Epidermal melanocyte (primary cell): ENCODE data around the gene MLXIP.
A peak's percentile ranks its signal among the peaks of the same experiment; 100 is the strongest.
"Not testable (repeated sequence)": the region's sequence is repeated elsewhere in the genome, so short reads cannot be mapped to it uniquely, and the experiment has no call there.

ENCODE experiments used
- DNase-seq: peaks from one replicate; pipeline ENCODE4 v3.0.0; 2011; ENCODE audit warnings: low spot score; ENCODE audit not compliant: insufficient read length

The MLXIP gene

GRCh38 chr12:122145505-122146330 lies 67.2 kb downstream of the MLXIP start:
- peak; percentile 6 for DNase-seq

GRCh38 chr12:122147514-122148290 lies 69.1 kb downstream of the MLXIP start:
- no peak for DNase-seq

GRCh38 chr12:122148657-122149056 lies 70.1 kb downstream of the MLXIP start:
- no peak for DNase-seq

- DNase-seq = no peak
These were observed 71.6 kb downstream of the MLXIP start for GRCh38 chr12:122150127-122150681.

- no peak for DNase-seq
These were observed 74.2 kb downstream of the MLXIP start for GRCh38 chr12:122152754-122153153.

- no peak for DNase-seq
These were observed 77.1 kb downstream of the MLXIP start for GRCh38 chr12:122155705-122156104.

- no peak for DNase-seq
These were observed 80.2 kb downstream of the MLXIP start for GRCh38 chr12:122158700-122159285.

GRCh38 chr12:122159882-122160281 lies 81.3 kb downstream of the MLXIP start:
- no peak for DNase-seq

GRCh38 chr12:122160761-122161160 lies 82.2 kb downstream of the MLXIP start:
- DNase-seq = no peak

- no peak for DNase-seq
These were observed 83.1 kb downstream of the MLXIP start for GRCh38 chr12:122161682-122162081.

GRCh38 chr12:122162976-122163375 lies 84.4 kb downstream of the MLXIP start:
- DNase-seq = no peak

- DNase-seq = no peak
These were observed 88.1 kb downstream of the MLXIP start for GRCh38 chr12:122166422-122167349.

- no peak for DNase-seq
These were observed 88.9 kb downstream of the MLXIP start for GRCh38 chr12:122167356-122167925.

- no peak for DNase-seq
These were observed 89.9 kb downstream of the MLXIP start for GRCh38 chr12:122168492-122168891.

GRCh38 chr12:122171399-122171798 lies 92.8 kb downstream of the MLXIP start:
- no peak for DNase-seq

GRCh38 chr12:122172262-122172939 lies 93.8 kb downstream of the MLXIP start:
- no peak for DNase-seq

- no peak for DNase-seq
These were observed 95.7 kb downstream of the MLXIP start, which contains the start of gene IL31 for GRCh38 chr12:122174155-122174845. Gene IL31 (minus strand): TSS chr12:122174221. CDS start chr12:122174172, 49 bp downstream.

GRCh38 chr12:122176473-122176872 lies 97.9 kb downstream of the MLXIP start:
- DNase-seq = not testable (repeated sequence)
